Ectodermal cell (in vitro differentiated cells): Measurements from ENCODE around the gene DGKB. TPM values are rescaled to one million over a fixed set of nuclear protein-coding genes. Genes with fewer than 3 reads are reported as not detected.

Source experiments
- H3K27ac ChIP-seq: 2 replicates; pipeline ENCODE4 v1.7.0; 2013; ENCODE audit warnings: mild to moderate bottlenecking, low read depth, low read length; ENCODE audit not compliant: insufficient read depth, poor library complexity, severe bottlenecking
- H3K27me3 ChIP-seq: 2 replicates; pipeline ENCODE4 v1.7.0; 2013; ENCODE audit warnings: mild to moderate bottlenecking, low read length; ENCODE audit not compliant: insufficient read depth, control insufficient read depth, poor library complexity, severe bottlenecking
- H3K36me3 ChIP-seq: one replicate; pipeline ENCODE4 v1.7.0; 2013; ENCODE audit warnings: low read length; ENCODE audit not compliant: control insufficient read depth, insufficient read depth
- H3K4me1 ChIP-seq: one replicate; pipeline ENCODE4 v1.7.0; 2013; ENCODE audit warnings: low read length; ENCODE audit not compliant: control insufficient read depth, insufficient read depth
- H3K4me3 ChIP-seq: 2 replicates; pipeline ENCODE4 v1.7.0; 2013; ENCODE audit warnings: low read depth, low read length, control low read depth; ENCODE audit not compliant: insufficient read depth
- H3K9me3 ChIP-seq: 2 replicates; pipeline ENCODE4 v1.7.0; 2013; ENCODE audit warnings: mild to moderate bottlenecking, low read length, moderate library complexity; ENCODE audit not compliant: control insufficient read depth
- WGBS, 2 experiments: methylation state at CpG; one replicate each; pipeline ENCODE4 v1.1.7; 2013; ENCODE audit warnings: missing lambda C conversion rate in 2 of 2; 5-methylcytosine and 5-hydroxymethylcytosine counted together
- polyA plus RNA-seq, 4 experiments: library from polyadenylated mRNA; stranded (reverse); fragments of 50-300 nt; gene quantifications; one replicate each; pipeline ENCODE4 v1.2.3, GENCODE V29; 2013

Gene DGKB
- polyA plus RNA-seq (2013, experiment 1 of 4), result 0.72 TPM
- 1.2 TPM for polyA plus RNA-seq (2013, experiment 2 of 4)
- 1.0 TPM for polyA plus RNA-seq (2013, experiment 3 of 4)
- polyA plus RNA-seq (2013, experiment 4 of 4), result 1.3 TPM

DNA sequence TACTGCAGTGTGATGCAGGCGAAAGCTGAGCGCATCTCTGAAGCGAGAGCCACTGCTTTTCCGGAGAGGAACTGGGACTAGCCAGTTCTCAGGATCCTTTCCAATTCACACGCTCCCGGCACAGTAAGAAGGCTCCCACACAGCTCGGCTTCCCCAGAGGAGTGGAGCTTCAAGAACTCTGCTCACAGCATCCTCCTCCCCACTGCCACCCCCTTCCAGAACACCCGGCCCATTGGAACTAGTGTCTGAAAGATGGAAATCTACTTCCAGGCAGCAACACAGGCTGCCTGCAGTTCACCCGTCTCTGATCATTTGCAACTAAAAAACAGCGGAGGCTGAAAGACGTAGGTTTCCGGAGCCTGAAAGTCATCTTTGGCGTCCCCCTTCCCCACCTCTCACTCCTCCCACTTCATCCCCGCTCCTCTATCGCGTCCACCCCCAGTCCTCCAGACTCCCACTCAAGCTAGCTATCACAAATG, at the start of gene DGKB:
Gene DGKB, minus strand, starts transcription at position 163 of the 479 bp plus-strand sequence.
- no peaks in the 10 kb centered on the region for H3K36me3 ChIP-seq
- 12 to 15% methylated on average over 16 of the region's 16 CpGs for WGBS, 2 experiments
- peak within 1 kb of the TSS; percentile 32 for H3K27ac ChIP-seq
- peak within 1 kb of the TSS; percentile 45 for H3K4me3 ChIP-seq
- peaks cover 10% of the 10 kb centered on the region for H3K27me3 ChIP-seq
- peaks cover 7% of the 10 kb centered on the region for H3K4me1 ChIP-seq
- no peaks in the 10 kb centered on the region for H3K9me3 ChIP-seq

DNA sequence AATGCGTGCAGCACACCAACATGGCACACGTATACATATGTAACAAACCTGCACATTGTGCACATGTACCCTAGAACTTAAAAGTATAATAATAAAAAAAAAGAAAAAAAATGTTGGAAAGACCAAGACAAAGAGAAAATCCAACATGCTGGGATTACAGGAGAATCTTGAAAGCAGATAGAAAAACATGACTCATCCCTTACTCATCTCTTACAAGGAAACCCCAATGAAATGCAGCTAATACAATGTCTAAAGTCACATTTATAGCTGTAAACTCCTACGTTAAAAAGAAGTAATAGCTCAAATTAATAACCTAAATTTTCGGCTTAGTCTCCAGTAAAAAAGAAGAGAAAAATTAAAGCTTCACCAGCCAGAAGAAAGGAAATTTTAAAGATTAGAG, 47.5 kb upstream of the DGKB start:
- H3K36me3 ChIP-seq, result no peaks in the 10 kb centered on the region
- H3K4me3 ChIP-seq, result no peak overlapping the region
- no peaks in the 10 kb centered on the region for H3K4me1 ChIP-seq
- no peaks in the 10 kb centered on the region for H3K27me3 ChIP-seq
- H3K27ac ChIP-seq, result no peak overlapping the region
- H3K9me3 ChIP-seq, result no peaks in the 10 kb centered on the region
- 85 to 100% methylated on average over 1 to 2 of the region's 4 CpGs for WGBS, 2 experiments

DNA sequence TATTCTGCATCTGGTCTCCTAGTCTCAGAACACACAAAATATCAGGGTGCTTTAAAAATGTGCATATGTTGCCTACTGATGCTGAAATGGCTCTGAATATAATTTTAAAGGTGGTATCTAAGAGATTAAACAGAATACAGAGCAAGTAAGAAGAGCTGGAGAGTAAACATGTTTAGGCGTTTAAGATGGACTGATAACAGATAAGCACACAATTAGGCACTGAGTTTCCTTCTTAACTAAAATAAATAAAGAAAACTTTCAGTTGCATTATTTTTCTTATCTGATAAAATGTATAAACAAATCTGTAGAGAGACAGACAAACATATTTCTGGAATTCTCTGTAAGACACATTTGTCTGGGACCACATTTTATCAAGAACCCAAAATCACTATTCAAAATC, 35.6 kb upstream of the DGKB start:
- no CpG with 5 or more reads among the region's 1 CpG for WGBS, 2 experiments
- H3K9me3 ChIP-seq, result no peaks in the 10 kb centered on the region

DNA sequence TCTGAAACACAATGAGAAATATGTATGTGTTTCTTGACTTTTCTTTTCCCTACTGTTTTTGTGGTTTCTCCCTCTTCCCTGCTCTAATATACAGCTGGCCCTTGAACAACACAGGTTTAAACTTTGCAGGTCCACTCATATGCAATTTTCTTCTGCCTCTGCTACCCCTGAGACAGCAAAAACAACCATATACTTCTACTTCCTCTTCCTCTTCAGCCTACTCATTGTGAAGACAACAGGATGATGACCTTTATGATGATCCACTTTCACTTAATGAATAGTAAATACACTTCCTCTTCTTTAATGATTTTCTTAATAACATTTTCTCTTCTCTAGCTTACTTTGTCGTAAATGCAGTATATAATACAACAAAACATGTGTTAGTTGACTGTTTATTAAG, 35.0 kb upstream of the DGKB start:
- Histone ChIP-seq H3K4me1 (no peaks in the 10 kb centered on the region), H3K27me3 (no peaks in the 10 kb centered on the region), H3K9me3 (no peaks in the 10 kb centered on the region), H3K36me3 (no peaks in the 10 kb centered on the region), H3K4me3 (no peak overlapping the region), H3K27ac (no peak overlapping the region)
- WGBS, 2 experiments, result no CpG with 5 or more reads among the region's 1 CpG

More for the DNA sequence above, 35.6 kb upstream of the DGKB start:
- no peak overlapping the region for H3K27ac ChIP-seq
- no peaks in the 10 kb centered on the region for H3K27me3 ChIP-seq
- no peaks in the 10 kb centered on the region for H3K36me3 ChIP-seq
- H3K4me1 ChIP-seq, result no peaks in the 10 kb centered on the region
- H3K4me3 ChIP-seq, result no peak overlapping the region

DNA sequence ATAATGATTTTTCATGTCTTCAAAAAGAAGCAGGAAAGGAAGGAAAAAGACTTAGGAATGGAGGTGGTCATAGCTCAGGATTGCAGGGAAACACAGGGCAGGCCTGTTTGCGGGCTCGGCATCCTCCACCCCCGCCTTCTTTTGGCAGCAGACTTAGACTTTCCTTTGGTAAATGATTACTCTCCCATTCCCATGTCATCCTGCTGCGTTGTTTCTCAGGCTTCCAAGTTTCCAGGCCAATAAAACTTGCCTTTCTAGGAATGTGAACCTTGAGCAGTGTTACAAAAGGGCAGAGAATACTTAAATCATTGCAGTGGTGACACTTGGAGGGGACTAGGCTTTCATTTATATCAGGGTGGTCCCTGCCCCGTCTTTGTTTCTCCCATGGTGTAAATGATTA, 34.0 kb upstream of the DGKB start:
- no peak overlapping the region for H3K4me3 ChIP-seq
- no peaks in the 10 kb centered on the region for H3K4me1 ChIP-seq
- H3K27me3 ChIP-seq, result no peaks in the 10 kb centered on the region
- no peaks in the 10 kb centered on the region for H3K9me3 ChIP-seq
- WGBS, 2 experiments, result 84 to 87% methylated on average over 5 of the region's 5 CpGs
- H3K36me3 ChIP-seq, result no peaks in the 10 kb centered on the region
- H3K27ac ChIP-seq, result no peak overlapping the region

DNA sequence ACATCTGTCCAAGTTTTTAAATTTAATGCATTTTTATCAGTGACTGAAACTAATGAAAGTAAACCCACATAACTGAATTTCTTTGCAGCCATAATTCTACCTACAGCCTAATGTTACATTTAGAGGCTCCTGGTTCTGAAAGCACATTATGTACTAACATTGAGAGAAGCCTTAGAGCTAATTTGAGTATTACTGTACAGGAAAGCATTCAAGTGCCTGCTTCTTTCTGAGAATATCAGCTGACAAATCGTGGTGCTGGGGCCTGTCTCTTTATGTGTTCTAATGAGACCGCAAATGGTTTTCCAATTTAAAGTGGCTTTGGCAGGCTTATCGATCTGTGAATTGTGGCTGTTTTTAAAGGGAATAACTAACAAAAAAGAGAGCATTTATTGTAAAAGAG, 32.3 kb upstream of the DGKB start:
- H3K9me3 ChIP-seq, result no peaks in the 10 kb centered on the region
- H3K27me3 ChIP-seq, result no peaks in the 10 kb centered on the region
- H3K4me1 ChIP-seq, result no peaks in the 10 kb centered on the region
- no peak overlapping the region for H3K4me3 ChIP-seq
- no peak overlapping the region for H3K27ac ChIP-seq
- H3K36me3 ChIP-seq, result no peaks in the 10 kb centered on the region
- 92 to 94% methylated on average over 3 of the region's 3 CpGs for WGBS, 2 experiments

DNA sequence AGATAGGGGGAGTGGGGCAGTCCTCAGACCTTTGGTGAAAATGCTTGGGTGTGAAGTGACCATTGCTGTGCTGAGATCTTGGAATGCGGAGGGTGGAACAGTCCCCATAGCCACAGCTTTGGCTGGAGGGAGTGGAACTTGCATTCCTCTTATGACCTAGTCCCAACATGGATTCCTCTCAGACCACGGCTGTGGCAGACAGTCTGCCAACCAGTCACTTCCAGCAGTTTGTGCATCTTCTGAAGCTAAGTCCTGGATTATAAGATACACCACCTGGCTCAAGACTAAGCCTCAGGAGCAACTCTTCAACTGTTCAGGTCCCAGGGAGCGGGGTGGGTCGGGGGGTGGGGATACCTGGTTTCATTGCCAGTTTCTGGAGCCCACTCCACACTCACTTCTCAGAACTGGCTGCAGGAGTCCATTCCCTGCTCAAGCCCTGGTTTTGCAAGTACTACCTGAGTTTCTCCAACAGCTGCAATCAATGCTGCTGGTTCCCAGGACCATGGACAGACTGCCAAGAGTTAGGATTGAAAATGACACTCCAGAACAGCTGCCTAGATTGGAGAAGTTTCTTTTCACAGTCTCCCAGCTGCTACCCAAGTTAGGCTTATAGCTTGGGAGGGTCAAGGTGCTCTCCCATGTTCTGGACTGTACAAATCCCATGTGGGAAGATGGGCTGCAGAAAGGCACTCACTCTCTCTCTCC, 29.1 kb upstream of the DGKB start:
- Histone ChIP-seq H3K27me3 (no peaks in the 10 kb centered on the region), H3K4me1 (no peaks in the 10 kb centered on the region), H3K4me3 (no peak overlapping the region), H3K9me3 (no peaks in the 10 kb centered on the region), H3K27ac (no peak overlapping the region), H3K36me3 (no peaks in the 10 kb centered on the region)
- 89 to 94% methylated on average over 4 of the region's 4 CpGs for WGBS, 2 experiments

DNA sequence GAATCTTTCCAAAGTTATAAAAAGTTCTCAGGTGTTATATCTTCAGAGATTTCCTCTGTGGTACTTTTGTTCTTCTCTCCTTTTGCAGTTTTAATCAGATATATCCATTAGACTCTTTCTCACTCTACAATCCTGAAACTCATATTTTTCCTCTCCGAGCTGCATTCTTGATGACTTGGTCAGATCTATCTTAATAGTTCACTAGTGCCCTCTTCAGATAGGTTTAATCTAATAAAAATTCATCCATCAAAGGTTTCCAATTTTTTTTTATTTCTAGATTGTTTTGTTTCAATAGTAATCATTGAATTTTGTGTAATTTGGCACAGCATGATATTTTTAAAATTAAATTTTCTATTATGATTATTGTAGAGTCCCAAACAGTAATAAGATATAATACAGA, 21.8 kb upstream of the DGKB start:
- H3K27me3 ChIP-seq, result no peaks in the 10 kb centered on the region
- no peaks in the 10 kb centered on the region for H3K4me1 ChIP-seq
- H3K27ac ChIP-seq, result no peak overlapping the region
- WGBS, 2 experiments, result 92% methylated on average over 1 of the region's 1 CpG
- no peaks in the 10 kb centered on the region for H3K9me3 ChIP-seq
- no peaks in the 10 kb centered on the region for H3K36me3 ChIP-seq
- H3K4me3 ChIP-seq, result no peak overlapping the region

DNA sequence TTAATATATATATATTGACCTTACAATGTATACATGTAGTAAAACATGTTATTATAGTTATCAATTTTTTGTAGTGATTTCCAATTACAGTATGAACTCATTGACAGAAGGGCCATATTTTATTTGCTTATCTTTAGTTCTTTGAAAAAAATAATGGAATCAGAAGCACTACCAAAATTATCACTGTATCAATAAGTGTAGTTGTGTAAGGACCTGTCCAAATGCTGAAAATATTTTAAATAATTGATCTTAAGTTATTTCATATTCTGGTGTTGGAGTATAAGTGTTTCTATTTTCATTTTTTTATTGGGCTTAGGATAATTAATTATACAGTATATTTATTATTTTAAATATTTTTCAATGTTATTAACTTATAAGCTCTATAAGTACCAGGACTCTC, 8.5 kb upstream of the DGKB start:
- no peaks in the 10 kb centered on the region for H3K36me3 ChIP-seq
- H3K4me1 ChIP-seq, result no peaks in the 10 kb centered on the region
- H3K4me3 ChIP-seq, result no peak overlapping the region
- H3K27ac ChIP-seq, result no peak overlapping the region
- H3K9me3 ChIP-seq, result no peaks in the 10 kb centered on the region
- H3K27me3 ChIP-seq, result no peaks in the 10 kb centered on the region

DNA sequence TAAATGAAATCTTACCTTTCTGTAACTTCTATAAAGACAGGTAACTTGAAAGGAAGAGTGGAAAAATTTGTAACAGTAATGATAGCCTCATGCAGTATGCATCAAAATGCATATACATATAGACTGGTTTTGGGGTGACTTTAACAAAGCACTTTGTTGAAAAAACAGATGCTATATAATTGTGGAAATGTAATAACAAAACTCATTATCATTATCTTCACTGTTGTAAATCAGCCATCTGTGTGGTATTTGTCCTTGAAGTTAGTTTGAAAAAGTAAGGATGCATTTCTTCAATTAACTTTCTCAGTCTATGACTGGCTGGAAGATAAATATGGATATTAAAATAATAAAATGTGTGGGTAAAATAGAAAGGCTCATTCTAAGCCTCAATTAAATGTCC, 6.1 kb upstream of the DGKB start:
- no peaks in the 10 kb centered on the region for H3K9me3 ChIP-seq
- H3K4me1 ChIP-seq, result no peaks in the 10 kb centered on the region
- H3K27me3 ChIP-seq, result no peaks in the 10 kb centered on the region

More for the DNA sequence above, 6.1 kb upstream of the DGKB start:
- Histone ChIP-seq H3K27ac (no peak overlapping the region), H3K4me3 (no peak overlapping the region), H3K36me3 (no peaks in the 10 kb centered on the region)
